Neutrophil (primary cell): ENCODE data around the gene LY86.

ENCODE experiments used
- H3K27ac ChIP-seq: fragments of 200-600 bp; sonication (generic); 2 replicates; pipeline ENCODE4 v1.5.1; 2016; ENCODE audit warnings: mild to moderate bottlenecking, moderate library complexity
- H3K27me3 ChIP-seq: fragments of 200-600 bp; sonication (generic); 2 replicates; pipeline ENCODE4 v1.6.0; 2016; ENCODE audit warnings: mild to moderate bottlenecking
- H3K36me3 ChIP-seq: fragments of 200-600 bp; sonication (generic); 2 replicates; pipeline ENCODE4 v1.5.1; 2017
- H3K4me1 ChIP-seq, 2 experiments: fragments of 200-600 bp in 1 of 2; sonication (generic) in 1 of 2; 1 replicate in 1 of 2; 2 replicates in 1 of 2; pipeline versions ENCODE4 v1.5.1 to v1.6.1; 2013 to 2016; ENCODE audit warnings: low read depth in 1 of 2, low read length in 1 of 2, mild to moderate bottlenecking in 1 of 2, moderate library complexity in 1 of 2; ENCODE audit not compliant: control insufficient read depth in 1 of 2, insufficient read depth in 1 of 2
- H3K4me3 ChIP-seq, 2 experiments: fragments of 200-600 bp in 1 of 2; sonication (generic) in 1 of 2; 1 replicate in 1 of 2; 2 replicates in 1 of 2; pipeline ENCODE4 v1.5.1; 2013 to 2016; ENCODE audit warnings: low read depth in 1 of 2, low read length in 1 of 2, mild to moderate bottlenecking in 1 of 2, moderate library complexity in 1 of 2
- H3K9me3 ChIP-seq: fragments of 200-600 bp; sonication (generic); 2 replicates; pipeline ENCODE4 v1.5.1; 2016
- TF ChIP-seq, protein P1 (sequence below): fragments of 200-600 bp; sonication (generic); IDR thresholded peaks from 2 replicates; pipeline ENCODE4 v1.5.1; 2016; ENCODE audit warnings: antibody characterized with exemption

Gene LY86

DNA sequence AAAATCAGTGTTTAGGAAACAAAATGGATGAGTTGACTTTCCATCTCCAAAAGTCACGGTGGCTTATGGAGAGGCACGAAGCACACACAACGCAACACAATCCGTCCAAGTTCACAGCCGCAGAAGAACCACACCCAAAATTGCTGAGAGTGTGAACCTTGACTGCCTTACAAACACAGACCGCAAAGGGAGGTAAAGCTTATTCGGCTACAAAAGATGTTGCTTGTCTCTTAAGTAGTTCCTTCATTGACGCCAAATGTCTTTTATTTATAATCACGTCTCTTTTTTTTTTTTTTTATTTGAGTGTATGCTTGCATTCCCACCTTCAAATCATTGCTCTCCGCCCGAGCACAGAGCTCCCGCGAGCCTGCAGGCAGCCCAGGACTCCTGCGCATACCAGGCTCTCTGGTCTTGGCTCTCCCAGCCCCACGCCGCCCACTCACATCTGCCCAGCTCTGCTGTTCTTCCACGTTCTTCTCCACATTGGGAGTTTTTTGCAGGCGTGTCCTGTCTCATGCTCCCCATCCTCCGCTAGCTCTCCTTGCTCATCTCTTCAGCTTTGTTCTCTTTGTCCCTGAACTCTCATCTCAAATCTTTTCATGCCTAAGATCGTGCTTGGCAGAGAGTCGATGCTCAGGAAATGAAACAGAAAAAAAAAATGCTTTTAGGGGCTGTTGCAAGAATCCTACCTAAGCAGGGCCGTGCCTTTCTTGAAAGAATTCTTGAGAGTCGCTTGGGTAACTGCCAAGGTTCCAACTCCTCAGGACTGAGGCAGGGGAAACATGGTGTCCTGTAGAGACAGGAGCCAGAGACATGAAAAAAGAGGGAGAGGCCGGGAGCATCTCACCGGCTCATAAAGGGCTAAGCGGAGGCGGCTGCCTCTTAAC is 25.8 kb downstream of the LY86 start:
- Histone ChIP-seq H3K4me3 (no peak overlapping the region), H3K27me3 (no peaks in the 10 kb centered on the region), H3K4me1 (peaks cover 17 to 19% of the 10 kb centered on the region in 2 experiments), H3K27ac (no peak overlapping the region), H3K36me3 (no peaks in the 10 kb centered on the region), H3K9me3 (no peaks in the 10 kb centered on the region)
- TF ChIP-seq, protein P1, sequence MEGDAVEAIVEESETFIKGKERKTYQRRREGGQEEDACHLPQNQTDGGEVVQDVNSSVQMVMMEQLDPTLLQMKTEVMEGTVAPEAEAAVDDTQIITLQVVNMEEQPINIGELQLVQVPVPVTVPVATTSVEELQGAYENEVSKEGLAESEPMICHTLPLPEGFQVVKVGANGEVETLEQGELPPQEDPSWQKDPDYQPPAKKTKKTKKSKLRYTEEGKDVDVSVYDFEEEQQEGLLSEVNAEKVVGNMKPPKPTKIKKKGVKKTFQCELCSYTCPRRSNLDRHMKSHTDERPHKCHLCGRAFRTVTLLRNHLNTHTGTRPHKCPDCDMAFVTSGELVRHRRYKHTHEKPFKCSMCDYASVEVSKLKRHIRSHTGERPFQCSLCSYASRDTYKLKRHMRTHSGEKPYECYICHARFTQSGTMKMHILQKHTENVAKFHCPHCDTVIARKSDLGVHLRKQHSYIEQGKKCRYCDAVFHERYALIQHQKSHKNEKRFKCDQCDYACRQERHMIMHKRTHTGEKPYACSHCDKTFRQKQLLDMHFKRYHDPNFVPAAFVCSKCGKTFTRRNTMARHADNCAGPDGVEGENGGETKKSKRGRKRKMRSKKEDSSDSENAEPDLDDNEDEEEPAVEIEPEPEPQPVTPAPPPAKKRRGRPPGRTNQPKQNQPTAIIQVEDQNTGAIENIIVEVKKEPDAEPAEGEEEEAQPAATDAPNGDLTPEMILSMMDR = no peak

- Histone ChIP-seq H3K4me3 (no peak overlapping the region), H3K4me1 (peaks cover 17 to 19% of the 10 kb centered on the region in 2 experiments), H3K27ac (no peak overlapping the region), H3K27me3 (no peaks in the 10 kb centered on the region), H3K36me3 (no peaks in the 10 kb centered on the region), H3K9me3 (no peaks in the 10 kb centered on the region)
- TF ChIP-seq, protein P1 = no peak
Measured at GRCh38 chr6:6614983-6615349, 26.4 kb downstream of the LY86 start.

GRCh38 chr6:6616656-6617055 is 28.1 kb downstream of the LY86 start:
- Histone ChIP-seq H3K9me3 (no peaks in the 10 kb centered on the region), H3K4me1 (peaks cover 13 to 15% of the 10 kb centered on the region in 2 experiments), H3K4me3 (no peak overlapping the region), H3K36me3 (no peaks in the 10 kb centered on the region), H3K27me3 (no peaks in the 10 kb centered on the region), H3K27ac (no peak overlapping the region)
- TF ChIP-seq, protein P1 = no peak

DNA sequence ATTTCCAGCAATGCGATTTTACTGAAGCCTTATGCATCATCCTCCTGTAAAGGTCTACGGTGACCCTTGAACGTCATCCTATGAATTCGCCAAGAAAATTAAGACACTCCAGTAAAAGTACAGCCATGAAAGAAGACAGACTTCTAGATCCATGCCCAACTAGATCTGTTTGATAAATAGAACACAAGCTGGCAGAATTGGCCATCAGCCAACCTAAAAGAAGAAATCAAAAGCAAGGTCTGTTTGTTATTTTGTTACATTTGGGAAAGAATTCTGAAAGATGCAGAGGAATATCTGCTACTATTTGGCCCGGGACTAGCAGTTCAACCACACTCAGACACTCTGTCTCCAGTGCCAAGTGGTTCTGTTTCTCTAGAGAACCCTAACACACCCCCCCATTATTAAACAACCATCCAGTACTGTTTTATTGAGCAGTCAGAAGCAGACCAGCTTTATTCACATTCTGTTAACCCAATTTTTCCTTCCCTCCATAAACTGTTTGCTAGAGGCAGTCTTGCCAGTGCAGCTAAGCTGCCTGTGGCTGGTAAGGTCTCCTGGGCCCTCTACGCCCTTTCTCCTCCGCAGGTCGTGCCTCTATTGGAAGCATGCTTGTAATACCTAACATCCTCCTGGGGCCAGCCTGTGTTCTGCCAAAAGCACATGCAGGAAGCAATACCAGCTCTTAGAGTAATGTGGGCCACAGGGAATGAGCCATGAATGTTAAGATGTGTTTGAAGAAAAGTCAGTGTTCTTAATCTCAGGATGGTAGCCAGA is 30.7 kb downstream of the LY86 start:
- no peak overlapping the region for H3K4me3 ChIP-seq
- TF ChIP-seq, protein P1 = no peak
- H3K4me1 ChIP-seq = peaks cover 13 to 15% of the 10 kb centered on the region in 2 experiments
- no peaks in the 10 kb centered on the region for H3K9me3 ChIP-seq
- H3K36me3 ChIP-seq = no peaks in the 10 kb centered on the region
- H3K27me3 ChIP-seq = no peaks in the 10 kb centered on the region
- no peak overlapping the region for H3K27ac ChIP-seq

GRCh38 chr6:6620766-6621425 is 32.4 kb downstream of the LY86 start:
- H3K36me3 ChIP-seq = no peaks in the 10 kb centered on the region
- H3K27me3 ChIP-seq = no peaks in the 10 kb centered on the region
- TF ChIP-seq, protein P1 = no peak
- peaks cover 13 to 15% of the 10 kb centered on the region in 2 experiments for H3K4me1 ChIP-seq
- H3K27ac ChIP-seq = no peak overlapping the region
- no peaks in the 10 kb centered on the region for H3K9me3 ChIP-seq
- no peak overlapping the region for H3K4me3 ChIP-seq
